Hematopoietic multipotent progenitor cell treated with erythropoietin and hydrocortisone succinate and interleukin-3 and kit ligand, for 15 days (in vitro differentiated cells): ENCODE data around the gene TRIM29.
"Not testable (repeated sequence)": the region's sequence is repeated elsewhere in the genome, so short reads cannot be mapped to it uniquely, and the experiment has no call there.

ENCODE experiments used
- DNase-seq: peaks from one replicate; pipeline ENCODE4 v3.0.0-alpha.2; 2015; ENCODE audit warnings: low spot score

The TRIM29 gene, protein sequence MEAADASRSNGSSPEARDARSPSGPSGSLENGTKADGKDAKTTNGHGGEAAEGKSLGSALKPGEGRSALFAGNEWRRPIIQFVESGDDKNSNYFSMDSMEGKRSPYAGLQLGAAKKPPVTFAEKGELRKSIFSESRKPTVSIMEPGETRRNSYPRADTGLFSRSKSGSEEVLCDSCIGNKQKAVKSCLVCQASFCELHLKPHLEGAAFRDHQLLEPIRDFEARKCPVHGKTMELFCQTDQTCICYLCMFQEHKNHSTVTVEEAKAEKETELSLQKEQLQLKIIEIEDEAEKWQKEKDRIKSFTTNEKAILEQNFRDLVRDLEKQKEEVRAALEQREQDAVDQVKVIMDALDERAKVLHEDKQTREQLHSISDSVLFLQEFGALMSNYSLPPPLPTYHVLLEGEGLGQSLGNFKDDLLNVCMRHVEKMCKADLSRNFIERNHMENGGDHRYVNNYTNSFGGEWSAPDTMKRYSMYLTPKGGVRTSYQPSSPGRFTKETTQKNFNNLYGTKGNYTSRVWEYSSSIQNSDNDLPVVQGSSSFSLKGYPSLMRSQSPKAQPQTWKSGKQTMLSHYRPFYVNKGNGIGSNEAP

DNA sequence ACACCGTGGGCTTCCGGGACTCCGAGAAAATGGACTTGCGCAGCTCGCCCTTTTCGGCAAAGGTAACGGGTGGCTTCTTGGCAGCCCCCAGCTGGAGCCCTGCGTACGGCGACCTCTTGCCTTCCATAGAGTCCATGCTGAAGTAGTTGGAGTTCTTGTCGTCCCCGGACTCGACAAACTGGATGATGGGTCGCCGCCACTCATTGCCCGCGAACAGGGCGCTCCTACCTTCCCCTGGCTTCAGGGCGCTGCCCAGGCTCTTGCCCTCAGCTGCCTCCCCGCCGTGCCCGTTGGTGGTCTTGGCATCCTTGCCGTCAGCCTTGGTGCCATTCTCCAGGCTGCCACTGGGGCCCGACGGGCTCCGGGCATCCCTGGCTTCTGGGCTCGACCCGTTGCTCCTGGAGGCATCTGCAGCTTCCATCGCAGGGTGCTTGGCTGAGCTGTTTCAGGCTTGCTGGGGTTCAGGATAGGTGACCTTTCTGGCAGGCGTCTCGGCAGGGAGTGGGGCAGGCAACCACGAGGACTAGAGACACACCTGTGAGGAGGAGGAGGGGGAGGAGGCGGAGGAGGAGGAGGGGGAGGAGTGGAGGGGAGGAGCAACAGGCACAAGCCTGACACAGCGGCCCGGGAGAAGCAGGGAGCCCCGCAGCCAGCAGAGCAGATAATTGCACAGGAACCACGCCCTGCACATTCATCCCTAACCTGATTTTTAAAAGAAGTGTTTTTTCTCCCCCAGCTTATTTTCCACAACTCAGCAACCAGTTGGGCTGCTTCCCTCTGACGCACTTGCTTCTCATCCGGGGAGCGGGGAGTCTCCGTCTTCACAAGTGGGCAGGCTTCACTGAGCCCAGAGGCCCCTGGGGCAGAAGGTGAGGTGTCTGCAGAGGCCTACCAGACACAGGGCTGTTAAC is at the start of gene TRIM29:
Gene TRIM29 (minus strand): TSS at position 503 of the 911 bp plus-strand sequence. CDS start 82 bp downstream, at position 421.
- no peak for DNase-seq

DNA sequence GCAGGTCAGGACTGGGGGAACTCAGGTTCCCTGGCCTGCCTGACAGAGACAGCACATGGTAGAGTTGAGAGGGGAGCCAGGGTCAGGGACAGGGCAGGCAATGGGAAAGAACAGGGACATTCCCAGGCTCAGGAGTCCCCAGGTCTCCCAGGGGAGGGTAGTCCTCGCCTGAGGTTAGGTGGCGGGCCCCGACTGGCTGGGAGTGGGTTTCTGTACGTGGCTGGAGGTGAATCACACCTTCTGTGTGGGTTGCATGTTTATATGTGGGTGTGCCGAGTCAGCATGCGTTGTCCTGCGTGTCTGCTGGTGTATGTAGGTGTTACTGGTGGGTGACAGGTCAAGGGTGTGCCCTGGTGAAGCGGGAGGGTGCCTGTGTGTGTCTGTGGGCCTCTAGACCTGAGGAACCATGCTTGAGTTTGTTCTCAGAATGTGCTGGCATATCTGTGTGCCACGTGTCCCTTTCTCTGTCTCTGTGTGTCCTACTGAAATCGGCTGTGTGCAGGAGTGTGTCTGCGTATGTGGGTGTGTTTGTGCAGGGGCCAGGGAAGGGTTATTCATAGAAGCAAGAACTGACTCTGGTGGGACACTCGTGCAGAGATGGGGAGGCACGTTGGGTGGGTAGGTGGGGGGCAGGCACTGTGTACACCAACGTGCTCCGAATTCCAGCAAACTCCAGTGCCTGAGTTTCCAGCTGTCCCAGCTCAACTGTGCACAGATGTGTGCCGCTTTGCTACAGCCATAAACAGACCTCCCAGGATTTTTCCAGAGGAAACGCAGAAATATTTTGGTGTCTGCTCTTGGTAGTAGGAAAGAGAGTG is 49.1 kb upstream of the TRIM29 start:
- DNase-seq = no peak

GRCh38 chr11:120186456-120186773 is 48.5 kb upstream of the TRIM29 start:
- no peak for DNase-seq

GRCh38 chr11:120185706-120186455 is 48.0 kb upstream of the TRIM29 start:
- DNase-seq = no peak

DNA sequence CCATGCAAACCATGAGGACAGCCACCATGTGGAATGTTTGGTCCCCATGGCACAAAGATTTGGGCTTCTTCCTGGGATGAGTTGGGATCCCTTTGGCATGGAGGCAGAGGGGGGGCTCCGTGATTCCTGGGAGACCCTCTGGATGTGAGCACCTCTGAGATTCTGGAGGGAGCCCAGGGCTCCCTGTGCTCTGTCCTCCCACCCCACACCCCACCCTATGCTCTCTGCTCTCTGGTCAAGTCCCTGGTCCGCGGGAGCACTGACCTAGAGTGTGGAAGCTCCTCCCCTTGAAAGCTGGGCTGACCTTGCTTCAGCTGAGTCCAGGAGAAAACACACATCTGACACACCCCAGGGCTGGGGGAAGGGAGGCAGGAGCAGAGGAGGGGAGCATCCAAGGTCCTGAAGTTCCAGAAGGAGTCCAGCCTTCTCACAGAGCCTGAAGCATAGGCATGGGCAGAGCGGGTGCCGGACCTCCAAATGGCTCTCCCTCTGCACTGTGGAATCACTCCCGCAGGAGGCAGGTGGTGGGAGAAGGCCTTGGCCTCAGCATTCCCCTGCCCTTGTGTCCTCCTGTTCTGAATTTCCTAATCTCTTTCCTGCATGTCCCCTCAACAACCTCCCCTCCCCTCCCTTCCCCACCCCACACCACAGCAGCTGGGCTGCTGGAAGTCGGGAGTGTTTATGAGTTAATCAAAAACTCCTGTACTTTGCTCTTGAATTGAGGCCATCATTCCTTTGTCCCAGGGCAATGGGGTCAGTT is 47.2 kb upstream of the TRIM29 start:
- no peak for DNase-seq

- DNase-seq = no peak
These were observed 46.5 kb upstream of the TRIM29 start for GRCh38 chr11:120184371-120184945.

- no peak for DNase-seq
These were observed 45.8 kb upstream of the TRIM29 start for GRCh38 chr11:120183701-120184141.

DNA sequence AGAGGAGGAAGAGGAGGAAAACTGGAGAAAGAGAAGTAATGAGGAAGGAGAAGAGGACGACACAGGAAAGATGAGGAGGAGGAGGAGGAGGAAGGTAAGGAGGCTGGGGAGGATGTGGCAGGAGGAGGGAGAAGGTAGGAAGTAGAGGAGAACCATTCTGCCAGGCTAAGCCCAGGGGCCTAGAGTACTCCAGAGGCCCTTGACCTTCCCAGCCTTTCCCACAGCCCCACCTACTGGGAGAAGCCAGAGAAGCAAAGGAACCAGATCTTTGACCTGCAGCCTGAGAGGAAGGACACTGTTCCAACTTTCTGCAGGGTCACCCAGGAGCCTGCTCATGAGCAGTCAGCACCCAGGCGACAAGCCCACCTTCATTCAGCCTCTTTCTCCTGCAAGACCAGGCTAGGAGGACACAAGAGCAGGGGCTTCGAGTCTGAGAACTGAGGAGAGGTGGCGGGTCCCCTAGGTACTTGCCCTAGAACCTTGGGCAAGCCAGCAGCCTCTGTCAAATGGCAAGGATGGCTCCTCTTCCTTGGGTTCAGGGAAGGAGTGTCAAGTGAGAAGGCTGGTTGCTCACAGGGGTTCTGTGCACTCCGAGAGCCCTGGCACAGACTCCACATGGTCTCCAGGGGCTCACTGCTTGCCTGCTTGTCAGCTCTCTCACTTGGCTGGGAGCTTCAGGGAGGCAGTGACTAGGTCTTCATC is 45.0 kb upstream of the TRIM29 start:
- no peak for DNase-seq

DNA sequence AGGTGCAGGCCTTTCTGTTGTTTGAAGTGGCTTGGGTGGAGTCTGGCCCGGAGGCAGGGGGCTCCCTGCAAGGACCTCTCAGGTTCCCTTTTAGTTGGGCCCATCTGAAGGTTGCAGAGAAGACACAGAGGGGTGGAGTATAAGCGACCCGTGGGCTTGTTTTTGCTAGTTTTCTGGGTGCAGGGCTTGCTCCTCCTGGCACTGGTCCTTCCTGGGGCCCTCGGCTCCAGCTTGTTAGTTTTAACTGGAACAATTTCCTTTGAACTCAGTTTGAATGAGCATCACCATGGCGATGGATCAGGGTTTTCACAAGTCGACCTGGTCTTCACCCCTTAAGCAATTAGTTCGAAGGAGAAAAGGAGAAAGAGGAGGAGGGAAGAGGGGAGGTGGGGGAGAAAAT is 44.5 kb upstream of the TRIM29 start:
- no peak for DNase-seq

- no peak for DNase-seq
These were observed 43.6 kb upstream of the TRIM29 start for GRCh38 chr11:120181376-120181975.

- no peak for DNase-seq
These were observed 42.8 kb upstream of the TRIM29 start for GRCh38 chr11:120180551-120181232.

DNA sequence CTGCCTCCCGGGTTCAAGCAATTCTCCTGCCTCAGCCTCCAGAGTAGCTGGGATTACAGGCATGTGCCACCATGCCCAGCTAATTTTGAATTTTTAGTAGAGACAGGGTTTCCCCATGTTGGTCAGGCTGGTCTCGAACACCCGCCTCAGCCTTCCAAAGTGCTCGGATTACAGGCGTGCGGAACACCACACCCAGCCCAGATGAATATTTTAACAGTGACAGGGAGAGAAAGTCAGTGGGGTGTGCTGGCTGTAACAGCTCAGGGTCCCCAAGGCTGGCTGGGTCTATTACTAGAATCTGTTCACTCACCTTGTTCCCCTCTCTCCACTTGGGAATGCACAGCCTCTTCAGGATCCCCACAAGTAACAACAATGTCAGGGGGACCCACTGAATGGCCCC is 42.1 kb upstream of the TRIM29 start:
- not testable (repeated sequence) for DNase-seq

DNA sequence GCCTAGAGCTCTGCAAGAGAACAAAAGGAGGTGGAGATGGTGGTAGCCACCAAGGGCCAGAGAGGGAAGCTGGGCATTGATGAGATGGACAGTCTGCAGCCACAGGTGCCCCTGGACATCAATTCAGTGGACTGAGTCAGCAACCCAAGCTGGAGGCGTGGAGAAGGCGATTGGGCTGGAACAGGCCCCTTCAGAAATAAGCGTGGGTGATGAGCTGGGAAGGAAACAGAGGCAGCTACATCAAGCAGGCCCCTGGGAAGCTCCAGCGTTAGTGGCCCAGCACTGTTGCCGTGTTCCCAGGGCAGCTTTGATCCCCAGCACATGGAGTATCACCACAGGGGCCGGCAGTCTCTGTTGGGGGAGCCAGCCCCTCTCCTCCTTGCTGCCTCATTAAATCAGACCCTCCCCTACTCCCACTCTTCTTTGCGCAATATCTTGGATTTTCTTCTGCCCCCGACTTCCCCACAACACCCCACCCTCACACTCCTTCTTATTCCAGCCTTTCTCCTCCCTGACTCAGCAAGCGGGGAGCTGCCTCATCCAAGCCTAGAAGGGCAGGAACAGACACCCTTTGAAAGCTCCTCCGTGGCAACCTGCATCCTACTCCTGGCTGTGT is 41.3 kb upstream of the TRIM29 start:
- no peak for DNase-seq

- DNase-seq = no peak
These were observed 40.7 kb upstream of the TRIM29 start for GRCh38 chr11:120178561-120179056.

- no peak for DNase-seq
These were observed 37.0 kb upstream of the TRIM29 start for GRCh38 chr11:120174866-120175265.

DNA sequence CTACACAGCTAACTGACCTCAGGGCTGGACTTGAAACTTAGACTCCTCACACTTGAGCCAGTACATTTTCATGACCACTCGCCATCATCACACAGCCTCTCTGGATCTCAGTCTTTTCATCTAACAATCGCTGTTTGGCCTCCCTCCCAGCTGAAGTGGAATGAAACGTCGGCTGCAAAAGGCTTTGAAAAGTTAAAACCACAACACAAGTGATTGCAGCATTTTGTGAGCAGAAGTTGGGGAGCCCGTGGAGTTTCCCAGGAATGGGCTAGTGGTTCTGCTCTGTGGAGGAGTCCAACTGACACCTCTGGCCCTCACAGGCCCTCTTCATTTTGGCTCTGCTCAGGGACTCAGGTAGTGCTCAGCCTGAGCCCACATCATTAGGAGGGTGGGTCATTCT is 35.9 kb upstream of the TRIM29 start:
- DNase-seq = no peak

- DNase-seq = no peak
These were observed 35.2 kb upstream of the TRIM29 start for GRCh38 chr11:120173019-120173705.
